GM12801 (cell line): ENCODE results near the gene SPINT2.

ENCODE experiments used
- CTCF ChIP-seq: IDR thresholded peaks from one replicate; pipeline ENCODE4 v1.5.1; 2011; ENCODE audit warnings: control low read depth; ENCODE audit not compliant: insufficient read length; ENCODE audit errors: extremely low read depth

Gene SPINT2

GRCh38 chr19:38223617-38224013, 40.8 kb upstream of the SPINT2 start:
- TF ChIP-seq CTCF, result no peak

- no peak for TF ChIP-seq CTCF
These were observed 40.1 kb upstream of the SPINT2 start, which contains the start of gene DPF1 for GRCh38 chr19:38224014-38224862. Gene DPF1 (minus strand): TSS chr19:38224222. CDS start chr19:38224142, 80 bp downstream.

GRCh38 chr19:38227287-38228004, 36.9 kb upstream of the SPINT2 start:
- TF ChIP-seq CTCF, result no peak

- TF ChIP-seq CTCF, result no peak
These were observed 36.4 kb upstream of the SPINT2 start for GRCh38 chr19:38228005-38228377.

- no peak for TF ChIP-seq CTCF
These were observed 35.6 kb upstream of the SPINT2 start for GRCh38 chr19:38228491-38229439.

- no peak for TF ChIP-seq CTCF
These were observed 34.7 kb upstream of the SPINT2 start for GRCh38 chr19:38229585-38230073.
